ENCODE measurements around the gene C2CD4C.

Gene C2CD4C

DNA sequence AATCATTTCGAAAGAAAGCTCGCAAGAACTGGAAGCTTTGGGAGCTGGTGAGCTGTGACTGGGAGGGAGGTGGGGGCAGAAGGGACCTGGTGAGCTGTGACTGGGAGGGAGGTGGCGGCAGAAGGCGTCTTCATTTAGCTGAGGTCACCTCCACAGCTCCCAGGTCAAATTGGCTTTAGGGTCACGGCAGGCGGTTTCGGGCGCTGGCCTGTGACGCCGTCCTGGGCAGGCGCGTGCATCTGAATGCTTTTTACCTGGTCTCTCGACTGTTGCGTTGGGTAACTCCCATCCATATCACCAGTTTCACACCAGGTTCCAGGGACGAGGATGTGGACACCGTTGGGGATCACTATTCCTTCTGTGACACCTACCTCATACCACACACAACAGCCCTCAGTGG, 29.2 kb downstream of the C2CD4C start:
- DNase-seq: no peak

DNA sequence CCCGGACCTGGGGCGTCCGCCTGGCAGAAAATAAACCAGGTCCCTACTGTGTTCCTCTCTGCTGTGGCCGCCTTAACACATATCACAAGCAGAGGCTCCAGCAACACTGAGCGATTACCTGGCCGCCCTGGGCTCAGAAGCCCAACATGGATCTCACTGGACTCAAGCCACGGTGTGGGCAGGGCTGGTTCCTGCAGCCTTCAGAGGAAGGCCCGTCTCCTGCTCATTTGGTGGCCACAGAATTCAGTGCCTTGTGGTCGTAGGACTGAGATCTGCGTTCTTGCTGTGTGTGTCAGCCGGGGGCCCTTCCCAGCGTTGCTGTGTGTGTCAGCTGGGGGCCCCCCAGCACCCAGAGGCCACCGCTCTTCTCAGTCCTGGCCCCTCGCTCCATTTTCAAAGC, 30.2 kb downstream of the C2CD4C start:
- no peak for DNase-seq

DNA sequence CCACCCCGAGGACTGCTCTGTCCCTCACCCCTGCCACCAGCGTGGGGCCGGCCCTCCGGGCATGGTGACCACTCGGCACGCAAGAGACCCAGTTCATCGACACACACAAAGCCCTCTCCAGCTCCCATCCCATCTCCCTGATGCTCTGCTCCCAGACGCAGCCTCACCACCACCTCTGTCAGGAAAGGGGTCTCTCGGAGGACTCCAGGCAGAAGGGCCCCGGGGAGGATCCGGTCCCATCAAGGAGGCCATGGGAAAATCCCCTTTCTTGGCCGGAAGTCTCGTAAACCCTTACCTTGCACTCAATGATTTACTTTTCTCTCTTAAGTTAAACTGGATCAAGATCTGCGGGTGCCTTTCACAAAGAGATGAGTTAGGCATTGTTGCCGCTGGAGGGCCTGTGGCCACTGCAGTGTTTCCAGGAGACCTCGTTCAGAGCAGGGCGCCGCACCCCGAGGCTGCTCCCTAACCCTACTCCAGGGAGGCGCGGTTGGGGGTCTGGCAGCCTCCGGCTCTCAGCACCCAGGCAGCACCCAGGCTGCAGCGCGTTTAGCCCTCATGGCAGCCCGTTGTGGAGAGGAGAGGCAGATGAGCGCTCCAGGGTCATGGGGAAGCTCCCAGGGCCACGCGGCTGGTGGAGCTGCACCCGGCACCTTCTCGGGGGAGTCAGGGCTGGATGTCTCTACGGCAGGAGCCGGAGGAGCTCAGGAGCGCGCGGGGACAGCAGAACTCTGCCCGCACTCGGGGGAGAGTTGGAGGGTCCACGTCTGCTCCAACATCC, 31.0 kb downstream of the C2CD4C start:
- no peak for DNase-seq

DNA sequence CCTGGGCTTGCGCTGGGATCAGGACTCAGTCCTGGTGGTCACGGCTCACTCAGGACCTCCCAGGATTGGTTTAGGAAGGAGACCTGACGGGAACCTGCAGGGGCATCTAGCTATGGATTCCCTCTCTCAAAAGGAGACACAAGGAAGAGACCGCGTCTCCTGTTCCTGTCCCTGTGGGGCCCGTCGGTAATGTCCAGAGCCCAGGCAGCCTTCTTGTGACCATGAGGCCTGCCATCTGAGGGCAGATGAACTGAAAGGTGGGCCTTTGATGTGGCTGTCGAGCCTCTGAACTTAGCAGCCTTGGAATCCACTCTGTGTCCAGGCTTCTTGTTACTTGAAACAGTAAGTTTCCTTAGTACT, 32.9 kb downstream of the C2CD4C start:
- no peak for DNase-seq

DNA sequence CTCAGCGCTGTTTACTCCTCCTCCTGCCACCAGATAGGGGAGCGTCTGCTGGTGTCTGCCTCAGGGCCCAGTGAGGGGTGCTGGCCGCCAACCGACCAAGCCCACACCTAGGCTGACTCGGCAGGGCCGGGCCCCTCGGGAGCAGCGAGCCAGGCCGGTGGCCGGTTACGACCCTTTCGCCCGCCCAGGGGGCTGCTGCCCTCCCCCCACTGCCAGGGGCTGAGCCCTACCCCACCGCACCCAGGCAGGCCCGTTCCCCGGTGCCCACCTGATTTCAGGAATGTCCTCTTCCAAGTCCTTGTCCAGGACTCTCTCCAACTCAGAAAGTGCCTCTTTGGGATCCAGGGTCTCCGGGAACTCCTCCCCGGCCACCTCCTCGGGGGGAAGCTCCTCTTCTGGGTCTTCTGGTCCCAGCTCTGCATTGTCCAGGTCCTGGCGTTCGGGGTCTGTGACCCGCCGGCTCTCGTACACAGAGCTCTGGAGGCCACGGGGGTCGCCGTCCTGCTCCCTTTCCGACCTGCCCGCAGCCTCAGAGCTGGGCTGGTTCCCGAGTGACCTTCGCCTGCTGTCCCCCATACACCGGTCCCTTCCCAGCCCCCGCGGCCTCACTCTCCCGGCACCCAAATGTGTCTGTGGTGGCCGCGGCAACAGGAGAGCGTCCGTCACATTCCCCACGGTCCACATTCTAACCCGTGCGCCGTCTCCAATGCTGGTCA, 33.4 kb downstream of the C2CD4C start:
- DNase-seq: no peak

DNA sequence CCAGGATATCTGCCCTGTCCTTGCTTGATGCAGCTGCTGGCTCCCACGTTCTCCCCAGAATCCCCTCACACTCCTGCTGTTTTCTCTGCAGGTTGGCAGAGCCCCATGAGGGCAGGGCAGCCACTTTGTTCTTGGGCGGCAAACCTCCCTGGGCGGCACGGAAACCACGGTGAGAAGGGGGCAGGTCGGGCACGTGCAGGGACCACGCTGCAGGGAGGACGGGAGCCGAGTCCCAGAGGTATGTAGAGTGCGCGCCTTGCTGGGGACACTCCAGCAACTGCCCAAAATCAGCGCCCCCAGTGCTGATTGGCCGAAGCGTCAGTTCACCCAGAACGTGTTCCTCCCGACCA, 34.1 kb downstream of the C2CD4C start:
- no peak for DNase-seq

DNA sequence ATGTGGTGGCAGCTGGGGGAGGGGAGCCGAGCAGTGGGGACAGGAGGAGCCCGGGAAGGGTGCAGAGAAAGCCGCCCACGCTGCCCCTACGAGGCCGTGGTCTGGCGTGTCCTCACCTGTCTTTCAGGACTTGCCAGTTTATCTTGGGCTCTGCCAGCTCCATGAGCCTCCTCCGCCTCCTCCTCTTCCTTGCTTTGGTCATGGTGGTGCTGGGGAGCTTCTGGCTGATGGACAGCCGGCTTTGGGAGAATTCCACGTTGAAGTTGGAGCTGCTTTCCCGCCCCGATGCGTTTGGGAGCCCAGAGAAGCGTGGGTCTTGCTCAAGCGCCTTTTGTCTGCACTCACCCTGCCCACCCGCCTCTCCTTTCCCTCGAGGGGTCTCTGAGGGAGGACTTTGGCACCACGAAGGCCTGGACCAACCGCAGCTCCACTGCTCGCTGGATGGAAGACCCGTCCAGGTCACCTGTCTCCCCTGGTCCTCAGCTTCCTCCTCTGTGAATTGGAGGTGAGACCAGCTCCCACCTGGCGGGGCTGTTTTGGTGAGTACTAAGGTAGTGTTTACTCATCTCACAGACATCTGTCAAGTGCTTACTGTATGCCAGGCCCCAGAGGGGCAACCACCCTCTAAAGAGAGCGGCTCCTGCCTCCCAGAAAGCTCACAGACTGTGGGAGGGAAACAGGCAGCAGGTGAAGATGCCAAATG, 34.6 kb downstream of the C2CD4C start:
- DNase-seq: no peak

DNA sequence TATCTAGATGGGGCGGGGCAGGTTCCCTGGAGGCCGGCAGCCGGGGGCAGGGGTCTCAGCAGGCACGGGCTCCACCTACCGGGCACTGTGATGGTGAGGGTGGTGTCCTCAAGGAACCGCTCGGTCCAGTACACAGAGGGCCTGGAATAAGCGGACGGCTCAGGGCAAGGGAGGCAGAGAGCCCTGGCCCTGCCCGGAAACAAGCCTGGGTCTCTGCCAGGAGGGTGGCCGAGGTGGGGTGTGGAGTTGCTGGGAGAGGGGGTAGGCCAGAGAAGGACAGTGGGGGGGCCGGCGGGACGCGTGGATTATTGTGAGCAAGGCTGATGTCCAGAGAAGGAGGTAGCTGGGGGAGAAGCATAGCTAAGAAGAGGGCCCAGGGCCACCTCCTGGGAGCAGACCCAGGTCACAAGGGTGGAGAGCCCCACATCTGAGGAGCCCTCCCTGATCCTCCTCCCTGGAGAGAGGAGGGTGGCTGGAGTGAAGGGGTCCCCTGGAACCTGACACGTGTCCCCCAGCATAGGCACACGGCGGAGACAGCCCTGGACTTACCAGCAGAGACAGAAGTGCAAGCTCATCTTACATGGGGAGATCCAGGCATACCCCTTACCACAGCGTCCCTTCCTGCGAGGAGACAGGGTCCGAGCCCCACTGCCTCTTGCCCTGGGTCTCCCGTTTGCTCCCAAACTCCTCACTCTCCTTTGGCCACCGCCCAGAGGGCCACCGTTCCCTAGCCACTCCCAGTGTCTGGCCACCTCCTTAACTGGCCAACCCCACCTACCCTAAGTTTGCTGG, 35.4 kb downstream of the C2CD4C start:
- no peak for DNase-seq

DNA sequence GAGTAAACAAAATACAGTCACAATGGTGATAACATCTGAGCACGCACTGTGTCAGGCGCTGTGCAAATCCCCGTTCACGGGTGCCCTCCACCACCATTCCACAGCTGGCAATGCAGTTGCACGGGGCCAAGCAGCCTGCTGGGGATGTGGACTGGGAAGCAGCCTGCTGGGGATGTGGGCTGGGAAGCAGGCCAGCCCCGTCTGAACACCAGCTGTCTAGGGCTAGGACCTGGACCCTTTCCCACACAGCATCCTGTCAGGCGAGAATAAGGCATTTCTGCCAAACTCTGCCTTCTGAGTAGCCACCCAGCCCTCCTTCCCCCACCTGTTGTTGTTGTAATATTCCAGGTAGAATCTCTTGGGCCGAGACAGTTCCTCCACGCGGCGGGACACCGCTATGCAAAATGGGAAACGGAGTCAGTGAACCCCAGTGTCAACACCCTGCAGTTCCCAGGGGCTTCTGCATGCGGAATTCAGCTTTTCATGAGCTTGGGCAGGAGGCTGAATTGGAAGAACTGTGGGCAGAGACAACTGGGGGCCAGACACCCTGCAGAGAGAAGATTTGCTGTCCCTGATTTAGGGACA, 36.5 kb downstream of the C2CD4C start:
- DNase-seq: no peak

DNA sequence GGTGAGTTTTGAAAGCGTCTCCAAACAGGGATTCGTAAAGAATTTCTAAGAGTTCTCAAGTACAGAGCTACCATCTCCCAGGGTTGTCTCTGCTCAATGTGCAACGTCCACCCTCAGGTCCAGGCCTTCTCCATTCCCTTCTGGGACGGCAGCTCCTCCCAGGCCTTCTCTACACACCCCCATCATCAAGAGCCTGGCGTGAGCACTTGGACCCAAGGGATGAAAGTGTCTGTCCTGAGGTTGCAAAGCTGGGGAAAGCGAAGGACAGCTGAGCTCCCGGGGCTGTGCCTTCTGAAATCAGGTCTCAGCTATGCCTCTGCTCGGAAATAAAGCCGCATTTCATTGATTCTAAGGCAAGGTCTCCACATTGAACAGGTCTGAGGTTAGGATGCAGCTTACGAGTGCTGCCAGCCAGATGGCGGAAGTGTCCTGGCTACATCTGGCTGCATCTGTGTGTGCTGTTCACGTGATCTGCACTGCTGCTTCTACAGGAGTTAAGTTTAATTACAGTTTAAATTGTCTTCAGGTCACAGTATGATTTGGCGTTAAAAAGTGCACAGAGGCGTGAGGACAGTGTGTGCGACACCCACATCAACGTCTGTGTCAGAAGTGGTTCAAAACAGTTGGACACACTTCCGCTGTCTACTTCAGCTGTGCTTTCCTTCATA, 37.3 kb downstream of the C2CD4C start:
- DNase-seq: no peak

DNA sequence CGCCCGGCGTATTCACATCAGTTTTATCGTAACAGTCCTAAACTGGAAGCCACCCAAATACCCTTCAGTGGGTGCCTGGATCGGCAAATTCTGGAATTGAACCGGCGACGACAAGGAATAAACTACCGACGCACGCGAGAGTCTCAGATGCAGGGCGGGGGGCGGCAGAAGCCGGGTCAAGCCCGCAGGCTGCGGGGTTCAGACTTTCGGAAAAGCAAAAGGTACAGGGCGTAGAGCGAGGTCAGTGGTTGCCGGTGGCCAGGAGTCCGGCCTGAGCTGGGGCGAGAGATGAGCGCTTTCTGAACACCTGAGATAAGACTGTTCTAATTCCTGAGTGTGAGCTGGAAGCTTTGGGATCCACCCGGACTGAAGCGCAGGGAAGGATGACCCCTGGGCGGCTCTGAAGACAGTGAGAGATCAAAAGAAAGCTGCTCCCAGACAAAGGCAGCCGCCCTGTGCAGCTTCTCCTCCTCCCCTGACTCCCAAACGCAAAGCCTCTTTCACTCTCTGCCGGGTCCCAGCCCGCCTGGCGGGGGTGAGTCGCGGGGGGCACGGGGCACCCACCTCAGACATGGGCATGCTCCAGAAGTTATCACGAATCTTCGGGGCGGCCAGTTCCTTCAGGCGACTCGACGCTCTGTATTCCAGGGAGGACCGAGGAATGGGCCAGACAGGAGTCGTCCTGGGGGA, 38.2 kb downstream of the C2CD4C start:
- no peak for DNase-seq

DNA sequence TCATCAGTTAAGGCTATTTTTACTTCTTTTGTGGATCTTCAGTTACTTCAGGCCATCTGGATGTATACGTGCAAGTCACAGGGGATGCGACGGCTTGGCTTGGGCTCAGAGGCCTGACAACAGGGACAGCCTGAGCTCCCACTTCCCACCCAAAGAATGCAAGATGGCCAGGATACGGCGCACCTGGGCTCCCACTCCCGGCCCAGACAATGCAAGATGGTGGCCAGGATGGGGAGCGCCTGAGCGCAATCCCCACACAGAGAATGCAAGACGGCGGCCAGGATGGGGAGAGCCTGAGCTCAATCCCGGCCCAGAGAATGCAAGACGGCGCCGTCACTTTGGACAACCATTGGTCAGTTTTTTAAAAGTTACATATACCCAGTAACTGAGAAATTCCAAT, 39.1 kb downstream of the C2CD4C start:
- DNase-seq: no peak

DNA sequence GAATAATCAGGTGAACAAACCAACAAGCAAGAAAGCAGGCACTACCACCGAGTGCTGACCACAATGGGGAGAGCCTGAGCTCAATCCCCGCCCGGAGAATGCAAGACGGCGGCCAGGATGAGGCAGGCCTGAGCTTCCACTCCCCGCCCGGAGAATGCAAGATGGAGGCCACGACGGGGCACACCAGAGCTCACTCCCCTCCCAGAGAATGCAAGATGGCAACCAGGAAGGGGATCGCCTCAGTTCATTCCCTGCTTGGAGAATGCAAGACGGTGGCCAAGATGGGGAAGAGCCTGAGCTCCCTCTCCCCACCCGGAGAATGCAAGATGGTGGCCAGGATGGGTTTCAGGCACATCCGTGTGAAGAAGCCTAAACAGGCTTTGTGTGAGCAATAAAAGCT, 39.7 kb downstream of the C2CD4C start:
- DNase-seq: no peak

DNA sequence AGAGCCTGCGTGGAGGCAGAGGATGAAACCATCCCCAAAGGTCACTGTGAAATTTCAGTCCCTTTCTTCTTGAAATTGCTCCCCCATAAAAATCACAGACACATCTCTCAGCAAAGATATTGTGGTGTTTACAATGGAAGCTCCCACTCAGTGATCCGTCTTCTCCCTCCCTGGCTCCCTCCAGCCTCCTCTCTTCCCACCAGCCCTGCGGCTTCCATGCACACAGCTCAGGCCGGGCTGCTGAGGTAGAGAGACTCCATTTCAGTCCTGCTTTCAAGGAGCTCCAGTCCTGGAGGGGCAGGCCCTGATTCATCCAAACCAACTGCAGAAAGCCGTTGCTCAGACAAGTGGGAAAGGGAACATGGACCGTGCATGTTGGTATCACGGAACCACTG, 40.3 kb downstream of the C2CD4C start:
- DNase-seq: no peak

DNA sequence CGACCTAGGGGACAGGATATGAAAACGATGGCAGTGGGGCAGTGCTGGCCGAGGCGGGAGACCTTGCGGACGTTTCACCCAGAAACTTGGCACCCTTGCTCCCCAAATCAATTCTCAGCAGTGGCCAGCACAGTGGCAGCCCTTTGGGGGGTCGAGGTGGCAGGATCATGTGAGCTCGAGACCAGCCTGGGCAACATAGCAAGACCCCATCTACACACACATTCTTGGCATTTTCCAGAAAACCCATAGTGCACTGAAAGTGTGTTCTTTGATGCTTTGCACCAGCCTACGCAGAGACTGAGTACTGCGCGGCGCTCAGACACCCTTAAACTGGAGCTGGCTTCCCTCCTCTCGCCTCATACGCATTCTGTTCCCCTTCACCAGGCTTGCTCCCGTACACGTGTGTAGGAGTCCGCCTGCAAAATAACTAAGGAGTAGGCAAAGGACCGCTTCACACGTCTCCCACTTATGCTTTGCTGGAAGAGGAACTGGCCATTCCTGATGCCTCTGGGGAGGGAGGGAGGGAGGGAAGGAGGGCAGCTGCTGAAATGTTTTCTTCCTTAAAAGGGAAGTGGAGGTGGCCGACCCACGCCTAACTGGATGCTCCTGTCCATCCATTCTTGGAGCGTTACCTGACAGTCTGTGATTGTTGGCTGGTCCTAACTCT, 40.9 kb downstream of the C2CD4C start:
- DNase-seq: no peak

DNA sequence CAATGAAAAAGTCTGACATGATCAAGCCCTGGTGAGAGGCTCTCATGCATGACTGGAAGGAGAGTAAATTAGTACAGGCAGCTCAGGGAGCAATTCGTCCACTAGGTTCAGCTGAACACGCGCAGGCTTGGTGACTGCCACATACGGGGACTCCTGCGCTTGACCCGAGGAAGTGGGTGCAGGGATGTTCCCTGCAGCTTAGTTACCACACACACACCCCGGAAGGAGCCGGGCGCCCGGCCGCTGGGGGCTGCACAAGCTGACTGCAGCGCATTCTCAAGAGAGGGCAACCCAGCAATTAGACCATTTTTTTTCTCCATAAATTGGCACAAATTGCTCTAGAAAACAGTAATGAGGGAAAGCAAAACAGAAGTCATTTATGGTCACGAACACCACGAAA, 41.4 kb downstream of the C2CD4C start:
- no peak for DNase-seq

DNA sequence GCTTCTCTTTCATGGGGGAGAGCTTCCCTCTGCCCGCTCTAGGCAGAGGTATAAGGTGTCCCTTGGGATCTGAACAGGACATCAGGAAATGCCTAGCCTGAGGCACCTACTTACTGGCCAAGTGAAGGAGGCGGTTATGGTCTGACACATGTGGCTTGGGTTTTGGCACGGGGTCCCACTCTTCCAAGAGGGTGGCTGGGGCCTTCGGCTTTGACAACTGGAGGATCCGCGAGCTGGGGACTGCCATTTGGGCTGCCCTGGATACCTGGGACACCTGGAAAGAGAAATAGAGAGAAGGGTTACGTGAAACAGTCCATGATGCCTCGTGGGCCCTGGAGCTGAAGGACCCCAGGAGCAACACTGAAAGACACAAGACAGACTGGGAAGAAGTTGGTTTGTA, 42.0 kb downstream of the C2CD4C start:
- no peak for DNase-seq

DNA sequence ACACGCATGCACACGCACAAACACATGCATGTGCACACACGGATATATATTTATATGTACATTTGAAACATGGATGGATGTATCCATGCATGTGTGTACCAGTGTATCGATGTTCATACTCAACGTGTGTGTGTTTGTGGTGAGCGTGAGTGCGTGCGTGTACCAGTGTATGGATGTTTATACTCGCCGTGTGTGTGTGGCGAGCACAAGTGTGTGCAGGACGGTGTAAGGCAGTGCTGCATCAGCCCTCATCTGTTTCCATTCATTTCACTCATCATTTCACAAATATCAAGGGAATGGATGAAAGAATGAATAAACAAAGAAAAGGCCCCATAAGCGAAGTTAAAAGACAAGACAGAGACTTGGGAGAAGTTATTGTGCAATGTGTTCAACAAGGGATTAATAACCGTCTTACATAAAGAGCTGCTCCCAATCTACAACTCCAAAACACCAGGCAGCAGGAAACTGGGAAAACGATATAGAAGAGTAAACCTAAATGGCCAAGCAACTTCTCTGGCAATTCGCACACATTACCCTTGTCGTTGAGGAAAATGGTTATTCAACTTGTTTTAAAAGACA, 42.7 kb downstream of the C2CD4C start:
- DNase-seq: no peak

DNA sequence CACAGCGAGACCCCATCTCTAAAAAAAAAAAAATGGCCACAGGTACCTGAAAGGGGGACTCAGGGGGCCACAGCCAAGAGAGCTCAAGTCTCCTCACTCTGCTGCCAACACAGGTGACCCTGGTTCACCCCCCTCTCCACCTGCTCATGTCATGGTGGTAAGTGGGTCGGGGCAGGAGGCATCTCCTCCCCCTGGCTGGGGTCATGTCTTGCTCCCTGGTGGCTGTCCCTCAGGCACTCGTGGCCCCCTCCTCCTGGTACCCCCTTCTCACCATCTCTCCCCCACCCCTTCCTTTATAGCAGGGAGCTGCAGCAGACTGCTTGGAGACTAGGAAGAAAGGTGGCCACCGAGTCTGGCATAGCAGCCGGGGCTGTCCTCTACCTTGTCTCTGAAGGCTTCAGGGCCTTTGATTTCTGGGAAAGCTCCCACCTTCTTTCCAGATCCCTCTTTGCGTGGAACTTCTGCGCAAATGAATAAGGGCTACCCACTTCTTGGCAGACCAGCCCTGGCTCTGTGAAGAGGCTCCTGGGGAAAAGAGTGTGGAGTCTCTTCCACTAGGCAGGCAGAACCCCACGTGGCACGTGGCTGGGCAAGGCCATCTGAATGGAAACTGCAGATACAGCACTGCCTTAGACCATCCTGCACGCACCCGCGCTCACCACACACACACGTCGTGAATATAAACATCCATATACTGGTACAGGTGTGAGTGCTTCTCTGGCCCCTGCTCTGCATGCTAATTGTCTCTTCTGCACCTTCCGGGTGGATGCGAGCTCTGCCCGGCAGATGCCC, 44.3 kb downstream of the C2CD4C start:
- no peak for DNase-seq

DNA sequence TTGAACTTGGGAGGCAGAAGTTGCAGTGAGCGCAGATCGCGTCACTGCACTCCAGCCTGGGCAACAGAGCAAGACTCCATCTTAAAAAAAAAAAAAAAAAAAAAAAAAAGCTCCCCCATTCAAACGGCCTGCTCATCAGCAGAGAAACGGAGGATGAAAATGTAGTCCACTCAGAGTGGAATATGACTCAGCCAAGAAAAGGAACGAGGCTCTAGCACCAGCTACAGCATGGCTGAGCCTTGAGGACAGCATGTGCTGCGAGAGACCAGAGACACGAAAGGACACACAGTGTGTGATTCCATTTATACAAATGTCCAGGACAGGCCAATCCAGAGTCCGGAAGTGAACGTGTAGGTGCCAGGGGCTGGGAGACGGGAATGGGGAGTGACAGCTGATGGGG, 46.3 kb downstream of the C2CD4C start:
- no peak for DNase-seq
